Stimulated activated CD4-positive, alpha-beta T cell treated with anti-CD3 and anti-CD28 coated beads, Interleukin-15, amount 100 ng/mL, for 1 hour (primary cell): Measurements from ENCODE around the gene PTPRK.

Experiments used
- DNase-seq, 2 donors: peaks; one replicate each; pipeline ENCODE4 v3.0.0-alpha.2; 2020; ENCODE audit warnings: low read depth in 1 of 2, low spot score in 1 of 2

Gene PTPRK

DNA sequence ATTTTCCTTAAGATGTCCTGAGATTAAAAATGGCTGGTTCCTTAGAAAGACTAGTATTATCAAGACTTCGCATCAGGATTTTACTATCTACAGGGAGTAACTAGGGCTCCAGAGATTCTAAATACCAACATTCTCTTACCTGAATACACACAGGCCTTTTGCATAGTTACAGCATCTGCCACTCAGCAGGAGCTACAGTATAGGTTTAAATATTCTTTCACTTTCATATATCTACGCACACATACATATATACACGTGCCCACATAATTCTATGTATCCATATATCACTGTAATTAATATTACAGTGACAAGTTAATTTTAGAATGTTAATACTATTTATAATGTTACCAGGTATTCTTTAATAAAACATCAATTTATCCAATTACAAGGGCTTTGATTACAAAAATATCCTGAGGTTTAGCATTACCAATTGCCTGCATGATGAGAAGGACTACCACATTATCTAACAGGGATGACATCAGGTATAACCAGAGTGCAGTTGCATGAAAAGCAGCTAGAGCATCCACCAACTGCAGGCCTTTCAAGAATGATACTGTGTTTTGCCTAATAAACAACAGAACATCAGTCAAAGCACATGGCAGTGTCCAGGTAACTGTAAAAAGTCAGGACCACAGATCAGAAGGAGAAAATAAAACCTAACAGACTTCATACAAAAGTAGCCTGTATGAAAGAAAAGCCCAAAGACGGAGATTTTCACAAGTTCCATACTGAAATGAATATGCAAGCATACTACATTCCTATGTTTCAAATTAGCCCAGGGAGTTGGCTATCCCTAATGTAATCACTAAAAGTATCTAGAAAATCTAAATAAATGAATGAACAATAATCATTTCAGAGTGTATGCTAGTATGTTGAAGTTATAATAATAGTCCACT lies 268.7 kb downstream of the PTPRK start:
- DNase-seq = no peak

DNA sequence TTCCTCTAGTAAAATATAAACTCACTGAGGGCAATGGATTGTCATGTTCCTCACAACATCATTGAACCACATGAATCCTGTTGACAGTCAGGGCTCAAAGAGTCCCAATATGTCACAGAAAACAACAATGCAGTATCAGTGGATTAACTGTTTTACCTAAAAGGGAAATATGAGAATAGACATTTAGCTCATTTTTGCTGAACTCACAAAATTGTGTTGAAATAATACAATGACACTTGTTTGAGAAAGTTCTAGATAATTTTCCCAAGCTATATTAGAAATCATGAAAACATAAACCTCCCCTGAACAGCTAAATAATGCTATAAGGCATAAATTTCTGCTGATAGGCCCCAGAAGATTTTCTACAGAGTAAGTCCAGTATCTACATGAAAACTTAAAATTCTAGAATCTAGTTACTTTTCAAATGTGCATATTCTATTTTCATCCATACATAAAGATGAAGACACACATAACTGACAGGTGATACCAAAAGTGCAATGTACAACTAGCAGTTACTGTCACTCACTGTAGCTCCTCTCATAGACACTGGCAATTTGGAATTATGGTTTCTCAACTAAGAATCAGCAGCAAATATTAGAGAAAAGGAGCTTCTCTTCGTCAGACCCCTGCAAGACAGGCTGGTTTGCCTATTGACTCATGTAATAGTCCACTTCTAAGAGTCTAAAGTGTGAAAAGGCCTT lies 269.9 kb downstream of the PTPRK start:
- DNase-seq = no peak

DNA sequence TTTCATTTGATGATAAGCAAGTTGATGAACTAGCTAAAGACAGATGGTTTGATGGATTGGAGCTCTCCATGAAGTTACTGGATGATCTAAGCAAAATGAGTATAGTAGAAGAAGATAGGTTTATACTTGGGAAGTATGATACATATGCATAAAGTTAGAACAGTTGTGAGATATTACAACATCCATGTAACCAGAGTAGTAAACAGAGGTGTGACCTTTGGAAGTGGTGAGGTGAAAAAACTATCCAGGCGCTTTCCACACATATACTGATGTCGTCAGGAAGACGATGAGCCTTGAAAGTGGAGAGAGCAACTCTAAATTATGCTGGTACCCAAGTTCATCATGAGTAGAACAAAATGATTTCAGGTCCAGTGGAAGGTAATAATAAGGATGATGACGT lies 271.0 kb downstream of the PTPRK start:
- no peak for DNase-seq

DNA sequence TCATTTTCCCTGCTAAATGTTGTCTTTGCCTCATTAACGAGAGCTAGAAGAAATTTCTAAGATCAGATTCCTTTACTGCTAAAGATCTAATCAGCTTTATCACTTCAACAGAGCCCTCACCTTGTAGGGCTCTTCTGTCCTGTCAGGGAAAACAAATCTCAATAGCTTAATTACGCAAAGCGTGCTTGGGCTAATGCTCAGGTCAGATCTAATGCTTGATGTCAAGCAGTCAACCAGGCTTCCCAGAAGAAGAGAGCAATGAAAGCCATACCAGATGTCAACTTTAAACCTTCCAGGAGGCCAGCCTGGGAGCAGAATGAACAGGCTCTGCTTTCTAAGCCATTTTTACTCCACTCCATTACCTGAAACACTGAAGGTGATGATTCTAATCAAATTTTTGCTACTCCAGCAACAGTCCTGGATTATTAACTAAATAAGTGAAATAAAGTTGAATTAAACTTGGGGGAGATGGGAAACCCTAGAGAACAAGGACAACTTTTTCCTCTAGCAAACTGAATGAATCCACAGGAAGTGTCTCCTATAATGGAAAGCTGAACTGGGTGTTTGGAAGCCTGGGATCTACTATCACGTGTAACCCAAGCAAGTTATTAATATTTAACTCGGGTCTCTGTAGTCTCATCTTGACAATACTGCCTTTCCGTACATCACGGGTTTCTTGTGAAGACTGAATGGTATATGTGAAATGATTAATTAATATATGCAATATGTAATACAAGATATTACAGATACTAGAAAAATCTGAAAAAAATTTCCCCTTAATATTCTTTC lies 273.7 kb downstream of the PTPRK start:
- no peak for DNase-seq

DNA sequence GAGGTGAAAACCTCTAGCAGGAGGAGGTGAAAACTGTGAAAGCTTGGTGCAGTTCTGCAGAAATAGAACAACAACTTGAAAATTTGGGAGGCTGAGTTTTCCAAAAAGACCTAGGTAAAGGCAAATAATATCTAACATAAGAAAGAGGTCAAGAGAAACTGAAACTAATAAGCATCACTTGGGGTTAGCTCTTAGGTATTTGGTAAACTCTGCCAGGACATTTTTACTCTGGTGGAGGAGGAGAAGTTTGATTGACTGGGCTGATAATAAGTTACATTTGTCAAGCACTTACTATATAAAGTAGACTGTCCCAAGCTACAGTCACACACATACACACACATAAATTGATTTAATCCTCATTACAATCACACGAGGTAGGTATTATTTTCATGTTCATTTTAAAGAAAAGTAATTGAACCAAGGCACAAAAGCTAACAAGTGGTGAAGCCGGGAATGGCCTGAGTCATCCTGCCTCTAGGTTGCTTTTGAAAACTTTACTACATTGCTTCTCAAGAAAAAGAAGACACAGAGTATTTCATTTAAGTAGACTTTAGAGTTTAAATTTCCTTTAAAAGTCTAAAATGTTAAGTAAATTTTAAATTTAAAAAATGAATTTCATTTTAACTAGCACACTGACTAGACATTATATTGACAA lies 275.5 kb downstream of the PTPRK start:
- no peak for DNase-seq

DNA sequence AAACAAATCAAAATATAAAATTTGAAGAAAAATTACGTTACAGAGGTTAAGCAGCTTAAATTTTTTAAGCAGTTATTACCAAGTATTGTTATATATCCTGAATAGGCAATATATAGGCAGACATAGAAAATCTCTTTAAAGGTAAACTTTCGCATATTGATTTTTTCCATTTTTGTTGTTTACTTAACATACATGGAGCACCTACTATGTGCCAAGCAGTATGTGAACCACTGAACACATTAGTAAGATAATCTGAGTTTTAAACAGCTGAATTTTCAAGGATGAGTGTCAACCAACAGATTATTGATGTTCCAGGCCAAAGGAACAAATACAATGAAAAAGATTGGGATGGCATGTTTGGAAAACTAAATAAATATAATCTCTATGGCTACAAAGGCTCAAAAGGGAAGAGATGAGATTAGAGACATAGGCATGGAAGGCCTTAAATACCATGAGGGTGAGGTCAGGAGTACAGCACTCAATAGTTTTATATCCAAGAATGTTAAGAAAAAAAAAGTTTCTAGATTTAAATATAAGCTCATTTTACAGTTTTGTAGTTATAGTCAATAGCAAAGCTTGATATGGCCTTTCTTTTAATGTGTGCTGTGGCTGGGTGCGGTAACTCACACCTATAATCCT lies 277.5 kb downstream of the PTPRK start:
- no peak for DNase-seq

DNA sequence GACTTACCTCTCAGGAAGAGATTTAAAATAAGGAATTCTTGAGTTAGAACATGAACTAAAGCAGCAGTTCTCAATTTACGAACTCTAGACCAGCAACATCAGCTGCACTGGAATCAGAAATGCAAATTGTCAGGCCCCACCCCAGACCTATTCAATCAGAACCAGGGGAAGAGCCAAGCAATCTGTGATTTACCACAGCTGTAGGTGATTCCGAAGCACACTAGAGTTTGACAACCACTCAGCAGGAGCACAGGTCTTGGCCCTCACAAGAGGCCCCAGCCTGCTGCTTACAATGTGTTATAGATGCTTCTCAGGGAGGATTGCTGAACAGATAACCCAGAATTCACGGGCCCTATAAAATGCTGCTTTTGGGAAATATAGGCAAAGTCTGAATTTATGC lies 279.2 kb downstream of the PTPRK start:
- no peak for DNase-seq

DNA sequence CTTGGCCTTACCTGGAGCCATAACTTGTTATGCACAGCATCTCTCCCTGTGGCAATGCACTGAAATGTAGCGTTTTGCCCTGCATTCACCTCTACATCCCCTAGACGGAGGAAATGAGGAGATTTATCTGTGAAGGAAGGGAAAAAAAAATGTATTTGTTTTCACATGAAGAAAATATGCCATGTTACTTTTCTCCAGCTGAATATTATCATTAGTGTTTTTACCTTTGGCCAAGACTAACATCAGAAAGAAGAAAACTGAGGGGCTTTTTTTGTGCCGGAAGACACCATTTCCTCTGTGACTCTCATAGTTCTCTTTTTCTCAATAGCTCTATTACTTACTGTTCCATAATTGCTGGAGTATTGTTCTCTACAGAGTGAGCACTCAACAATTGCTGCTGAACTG lies 280.4 kb downstream of the PTPRK start:
- DNase-seq = no peak

DNA sequence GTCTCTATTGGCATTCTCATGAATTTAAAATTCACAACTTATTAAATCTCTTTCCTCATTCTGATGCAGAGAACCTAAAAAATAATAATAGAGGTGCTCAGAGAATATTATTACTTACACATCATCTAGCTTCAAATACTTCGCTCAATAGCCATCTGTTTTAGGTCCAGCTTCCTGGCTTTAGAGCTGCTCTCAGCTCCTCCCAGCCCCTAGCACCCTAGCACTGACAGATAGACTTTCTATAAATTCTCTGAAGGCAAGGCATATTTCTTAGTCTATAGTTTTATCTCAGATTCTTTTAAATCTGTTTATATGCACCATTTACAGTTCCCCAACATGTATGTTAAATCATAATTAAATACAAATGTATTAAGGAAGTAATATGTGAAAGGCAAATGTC lies 281.3 kb downstream of the PTPRK start:
- DNase-seq = no peak

DNA sequence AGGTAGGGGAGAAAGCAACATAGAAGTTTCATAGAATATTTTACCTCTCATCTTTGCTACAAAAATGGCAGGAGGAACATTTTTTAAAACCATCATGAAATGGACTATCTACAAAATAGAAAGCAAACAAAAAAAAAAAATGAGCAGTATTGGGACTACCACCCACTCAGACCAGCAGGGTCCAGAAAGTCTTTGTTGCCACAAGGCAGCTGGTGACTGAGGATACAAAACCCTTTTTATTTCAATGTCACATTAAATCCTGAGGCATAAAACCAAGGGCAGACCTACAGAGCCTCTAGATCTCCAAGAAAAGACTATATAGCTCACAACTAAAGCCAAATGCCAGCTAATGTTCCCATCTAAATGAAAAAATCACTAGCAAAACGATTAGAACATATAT lies 282.2 kb downstream of the PTPRK start:
- DNase-seq = no peak

DNA sequence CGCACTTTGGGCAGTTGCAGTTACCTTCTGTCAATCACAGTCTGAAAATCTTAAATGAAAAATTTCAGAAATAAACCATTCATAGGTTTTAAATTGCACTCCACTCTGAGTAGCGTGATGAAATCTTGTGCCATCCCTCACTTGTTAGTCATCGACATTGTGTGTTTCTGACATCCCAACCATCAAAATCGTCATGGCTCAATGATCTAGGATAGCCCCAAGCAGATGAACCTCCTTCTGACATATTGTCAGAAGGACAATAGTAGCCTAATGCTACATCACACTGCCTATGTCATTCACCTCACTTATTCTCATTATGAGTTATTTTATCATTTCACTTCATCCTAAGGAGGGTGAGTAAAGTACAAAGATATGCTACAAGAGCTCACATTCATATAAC lies 284.8 kb downstream of the PTPRK start:
- DNase-seq = no peak

DNA sequence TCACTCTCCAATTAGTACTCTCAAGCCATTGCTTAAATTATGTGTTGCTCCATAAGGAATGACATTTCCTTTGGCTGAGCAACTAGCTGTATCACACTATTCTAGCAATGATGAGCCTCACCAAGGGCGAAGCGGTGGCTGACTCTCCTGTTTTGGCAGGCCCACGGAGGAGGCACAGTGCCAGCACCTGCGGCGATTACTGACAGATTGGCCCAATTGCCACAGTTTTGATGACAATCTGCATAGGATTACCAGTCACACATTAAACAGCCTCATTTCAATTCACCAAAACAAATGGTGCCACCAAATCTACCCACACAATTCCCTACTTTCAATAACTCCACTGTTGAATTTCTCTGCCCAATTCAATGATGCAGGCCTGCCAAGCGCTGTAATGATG lies 286.9 kb downstream of the PTPRK start:
- no peak for DNase-seq

DNA sequence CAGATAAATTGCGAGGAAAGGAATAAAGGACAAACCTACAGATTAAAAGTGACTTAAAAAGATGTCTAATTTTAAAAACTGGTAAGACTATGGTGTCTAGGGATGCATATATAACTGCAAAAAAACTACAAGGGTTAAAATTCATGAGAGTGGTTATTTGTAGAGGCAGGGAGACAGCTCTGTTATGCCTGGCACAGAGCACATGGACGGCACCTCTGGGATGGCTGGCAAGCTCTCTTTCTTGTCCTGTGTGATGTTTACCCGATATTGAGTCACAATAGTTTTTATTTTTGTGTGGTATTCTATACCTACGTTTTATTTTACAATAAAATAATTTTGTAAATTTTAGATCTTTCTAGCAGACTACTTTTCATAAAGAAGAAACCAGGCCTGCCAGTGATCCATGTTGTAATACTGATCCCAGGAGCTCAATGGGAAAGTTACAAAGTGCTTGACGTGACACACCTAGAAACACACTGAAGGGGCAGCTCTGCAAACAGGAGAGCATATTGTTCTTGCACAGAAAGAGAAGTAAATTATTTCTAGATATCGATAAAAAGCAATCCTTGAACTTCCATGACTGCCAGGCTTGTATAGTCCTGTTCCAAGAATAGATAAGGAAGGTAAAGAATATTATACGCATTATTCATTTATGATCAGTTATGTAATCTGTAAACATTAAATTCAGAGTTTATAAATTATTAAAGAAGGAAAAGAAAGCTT lies 290.0 kb downstream of the PTPRK start:
- DNase-seq = no peak

DNA sequence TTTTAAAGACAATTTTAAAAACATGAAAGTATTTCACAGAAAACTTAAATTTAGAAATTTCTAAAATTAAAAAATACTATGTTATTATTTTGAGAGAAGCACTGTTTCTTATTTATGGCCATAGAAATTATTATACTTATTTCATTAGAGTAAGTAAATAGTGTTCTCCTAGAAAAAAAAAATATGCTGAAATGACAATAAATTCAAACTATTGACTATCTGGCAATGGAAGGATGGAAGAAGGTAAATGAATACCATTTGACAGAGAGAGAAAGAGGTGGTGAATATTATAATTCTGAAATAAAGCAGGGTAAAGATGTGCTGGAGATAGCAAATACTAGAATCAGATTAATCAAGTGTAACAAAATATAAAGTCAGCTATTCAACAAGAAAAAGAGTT lies 294.8 kb downstream of the PTPRK start:
- no peak for DNase-seq

DNA sequence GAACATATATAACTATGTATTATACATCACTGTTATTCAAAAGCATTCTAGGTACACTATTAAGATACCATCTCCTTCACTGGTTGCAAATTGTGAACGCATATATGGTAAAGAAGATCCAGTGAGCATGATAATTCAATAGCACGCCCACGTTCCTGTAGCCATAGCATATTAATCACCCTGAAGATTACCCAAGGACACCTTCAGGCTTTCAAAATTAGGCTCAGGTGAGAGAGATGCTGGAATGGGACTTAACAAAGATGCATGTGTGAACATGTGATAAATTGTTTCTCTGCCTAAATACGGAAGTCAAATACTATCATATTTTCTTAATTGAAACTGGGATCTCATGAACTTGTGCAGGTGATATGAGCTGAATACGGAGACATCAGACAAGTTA lies 303.5 kb downstream of the PTPRK start:
- no peak for DNase-seq

DNA sequence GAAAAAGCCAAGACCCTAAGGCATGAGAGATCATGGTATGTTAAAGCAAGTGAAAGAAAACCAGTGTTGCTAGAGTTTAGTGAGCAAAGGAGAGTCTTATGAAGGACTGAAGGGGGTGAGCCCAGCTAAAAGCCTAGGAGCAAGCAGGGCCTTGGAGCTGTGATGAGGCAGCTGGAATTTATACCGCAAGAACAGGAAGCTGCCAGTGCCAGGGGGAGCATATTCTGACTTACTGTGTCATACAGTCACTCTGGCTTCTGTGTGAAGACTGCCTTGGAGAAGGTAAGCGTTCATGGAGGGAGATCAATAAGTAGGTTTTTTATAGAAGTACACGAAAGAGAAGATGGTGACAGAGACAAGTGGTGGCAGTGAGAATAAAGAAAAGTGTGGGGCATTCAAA lies 310.6 kb downstream of the PTPRK start:
- no peak for DNase-seq

DNA sequence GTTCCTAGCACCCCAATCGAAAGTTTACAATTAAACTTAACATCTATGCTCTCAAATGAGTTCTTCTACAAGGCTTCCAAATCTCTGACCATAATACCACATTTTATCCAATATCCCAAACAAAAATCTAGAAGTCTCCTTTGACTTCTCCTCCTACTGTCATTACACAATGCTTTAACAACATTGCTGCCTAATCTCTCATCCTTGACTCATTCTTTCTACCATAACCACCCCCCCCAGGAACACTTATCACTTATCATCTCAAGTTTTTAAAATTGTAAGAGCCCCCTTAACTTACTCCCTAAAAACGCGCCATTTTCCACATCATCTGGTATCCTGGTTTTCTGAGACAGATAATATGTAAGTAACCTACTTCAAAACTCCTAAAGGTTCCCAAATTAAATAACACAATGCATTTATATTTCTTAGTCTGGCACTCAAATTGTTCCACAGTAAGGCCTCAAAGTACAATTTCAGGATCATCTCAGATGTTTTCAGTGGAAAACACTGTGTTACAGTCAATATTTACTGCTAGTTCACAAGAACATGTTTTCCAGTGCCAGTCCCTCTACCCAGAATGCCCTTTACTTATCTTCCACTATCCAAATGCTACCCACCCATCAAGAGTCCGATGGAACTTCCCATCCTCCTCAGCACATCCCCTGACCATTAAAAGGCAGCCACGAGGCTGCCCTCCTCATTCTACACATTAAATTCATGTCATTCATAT lies 311.4 kb downstream of the PTPRK start:
- DNase-seq = no peak

DNA sequence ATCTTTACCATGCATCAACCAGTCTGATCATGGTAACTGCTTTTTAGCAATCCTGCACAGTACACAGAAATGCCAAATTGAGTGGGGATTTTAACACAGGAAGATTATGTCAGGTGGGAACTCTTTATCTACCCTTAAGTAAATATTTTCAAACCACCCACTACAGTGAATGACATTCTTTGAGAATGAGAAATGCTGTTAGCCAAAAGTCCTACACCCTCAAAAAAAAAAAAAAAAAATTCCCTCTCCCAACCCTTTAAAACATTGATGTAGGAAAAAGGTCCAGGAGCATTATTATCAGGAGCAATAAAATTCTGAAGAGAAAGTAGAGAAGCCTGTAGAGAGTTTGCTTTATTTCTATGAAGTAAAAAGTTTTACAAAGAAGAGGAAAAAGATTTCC lies 312.3 kb downstream of the PTPRK start:
- DNase-seq = no peak

DNA sequence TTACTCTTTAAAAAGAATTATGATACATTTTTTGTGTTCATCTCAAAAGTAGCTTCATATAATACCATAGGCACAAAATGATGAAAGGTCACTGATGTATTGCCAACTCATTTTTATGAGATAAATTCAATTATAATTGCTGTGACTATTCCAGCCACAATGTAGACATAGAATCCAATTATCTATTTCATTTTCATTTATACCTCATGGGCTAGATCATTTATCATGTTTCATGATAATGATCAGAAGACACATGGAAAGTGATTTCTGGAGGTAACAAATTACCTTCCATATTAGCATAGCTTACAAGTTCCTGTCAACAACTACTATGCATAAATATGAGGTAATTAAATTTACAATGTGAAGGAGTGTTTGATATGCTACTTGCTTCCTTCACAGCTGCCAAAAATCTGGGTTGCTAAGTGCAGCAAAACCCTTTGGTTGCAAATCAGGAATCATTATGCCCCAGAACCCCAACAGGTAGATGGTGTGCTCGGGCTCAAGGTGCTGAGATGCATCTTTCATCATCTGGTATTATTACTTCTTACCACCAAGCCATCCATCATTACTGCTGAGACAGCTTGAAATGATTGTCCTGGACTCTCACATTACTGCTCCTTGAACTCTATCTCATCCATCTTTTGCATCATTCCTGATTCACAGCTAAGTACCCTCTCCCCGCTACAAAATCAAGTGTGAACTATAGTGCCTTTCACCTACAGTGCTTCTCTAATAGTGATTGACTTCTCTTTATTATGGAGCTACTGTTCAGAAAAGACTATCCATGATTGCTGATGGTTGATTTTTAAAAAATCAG lies 313.6 kb downstream of the PTPRK start:
- no peak for DNase-seq
